PC-9 (cell line): ENCODE measurements around the gene EP400.

Experiments used
- EZH2 ChIP-seq: fragments of 200-600 bp; sonication (generic); IDR thresholded peaks from 2 replicates; pipeline ENCODE4 v1.8.0; 2017; ENCODE audit warnings: antibody characterized with exemption, low read depth
- TF ChIP-seq, protein P1 (sequence below): fragments of 200-600 bp; sonication (generic); conservative IDR thresholded peaks from 2 replicates; pipeline ENCODE4 v1.6.1; 2017; ENCODE audit warnings: mixed run types, antibody characterized with exemption, mild to moderate bottlenecking, moderate library complexity

DNA sequence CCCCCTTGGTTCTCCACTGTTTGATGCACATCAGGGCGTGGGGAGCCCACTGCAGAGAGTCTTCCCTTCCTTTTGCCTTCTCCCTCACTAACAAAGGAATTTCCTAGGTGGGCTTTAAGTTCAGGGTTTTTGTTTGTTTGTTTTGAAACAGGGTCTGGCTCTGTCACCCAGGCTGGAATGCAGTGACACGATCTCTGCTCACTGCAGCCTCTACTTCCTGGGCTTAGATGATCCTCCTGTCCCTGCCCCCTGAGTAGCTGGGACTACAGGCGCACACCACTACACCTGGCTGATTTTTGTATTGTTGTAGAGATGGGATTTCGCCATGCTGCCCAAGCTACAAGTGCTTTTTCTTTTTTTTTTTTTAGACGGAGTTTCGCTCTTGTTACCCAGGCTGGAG is 33.8 kb downstream of the EP400 start:
- TF ChIP-seq, protein P1, sequence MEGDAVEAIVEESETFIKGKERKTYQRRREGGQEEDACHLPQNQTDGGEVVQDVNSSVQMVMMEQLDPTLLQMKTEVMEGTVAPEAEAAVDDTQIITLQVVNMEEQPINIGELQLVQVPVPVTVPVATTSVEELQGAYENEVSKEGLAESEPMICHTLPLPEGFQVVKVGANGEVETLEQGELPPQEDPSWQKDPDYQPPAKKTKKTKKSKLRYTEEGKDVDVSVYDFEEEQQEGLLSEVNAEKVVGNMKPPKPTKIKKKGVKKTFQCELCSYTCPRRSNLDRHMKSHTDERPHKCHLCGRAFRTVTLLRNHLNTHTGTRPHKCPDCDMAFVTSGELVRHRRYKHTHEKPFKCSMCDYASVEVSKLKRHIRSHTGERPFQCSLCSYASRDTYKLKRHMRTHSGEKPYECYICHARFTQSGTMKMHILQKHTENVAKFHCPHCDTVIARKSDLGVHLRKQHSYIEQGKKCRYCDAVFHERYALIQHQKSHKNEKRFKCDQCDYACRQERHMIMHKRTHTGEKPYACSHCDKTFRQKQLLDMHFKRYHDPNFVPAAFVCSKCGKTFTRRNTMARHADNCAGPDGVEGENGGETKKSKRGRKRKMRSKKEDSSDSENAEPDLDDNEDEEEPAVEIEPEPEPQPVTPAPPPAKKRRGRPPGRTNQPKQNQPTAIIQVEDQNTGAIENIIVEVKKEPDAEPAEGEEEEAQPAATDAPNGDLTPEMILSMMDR, result no peak
- no peak for TF ChIP-seq EZH2
